PFSK-1 (cell line): ENCODE data around the gene PCNX3.

ENCODE experiments used
- FOXP2 ChIP-seq: optimal IDR thresholded peaks from 2 replicates; pipeline ENCODE3; 2011; ENCODE audit warnings: borderline replicate concordance, control low read depth, inconsistent platforms; ENCODE audit not compliant: insufficient read depth; ENCODE audit errors: extremely low read length, extremely low read depth
- POLR2AphosphoS5 ChIP-seq: IDR thresholded peaks from 2 replicates; pipeline ENCODE4 v1.6.1; 2012; ENCODE audit warnings: low read depth, mild to moderate bottlenecking, control low read depth, low read length, moderate library complexity
- REST ChIP-seq, 2 experiments: IDR thresholded peaks; 2 replicates each; pipeline versions ENCODE4 v1.6.1 to v1.8.0; 2011 to 2012; ENCODE audit warnings: low read depth in 2 of 2, low read length in 2 of 2, control low read depth in 1 of 2, inconsistent platforms in 1 of 2, mild to moderate bottlenecking in 1 of 2, moderate library complexity in 1 of 2; ENCODE audit not compliant: insufficient read depth in 1 of 2
- SIN3A ChIP-seq: IDR thresholded peaks from 2 replicates; pipeline ENCODE4 v1.6.1; 2012; ENCODE audit warnings: mild to moderate bottlenecking, low read length, moderate library complexity, borderline replicate concordance; ENCODE audit not compliant: insufficient read depth
- TAF1 ChIP-seq: IDR thresholded peaks from 2 replicates; pipeline ENCODE4 v1.6.1; 2012; ENCODE audit warnings: low read length, control low read depth, borderline replicate concordance; ENCODE audit not compliant: insufficient read depth

The PCNX3 gene

GRCh38 chr11:65633390-65634108 is 18.0 kb downstream of the PCNX3 start:
- TF ChIP-seq POLR2AphosphoS5 (no peak), FOXP2 (no peak), TAF1 (no peak)

GRCh38 chr11:65634109-65634436 is 18.5 kb downstream of the PCNX3 start:
- TF ChIP-seq SIN3A (no peak), TAF1 (no peak), POLR2AphosphoS5 (no peak), REST (IDR thresholded peaks at IDR 0.05; ENCODE audit: insufficient read depth in 1 of 2, low read depth in 2 of 2, low read length in 2 of 2) (no peak), FOXP2 (no peak)

DNA sequence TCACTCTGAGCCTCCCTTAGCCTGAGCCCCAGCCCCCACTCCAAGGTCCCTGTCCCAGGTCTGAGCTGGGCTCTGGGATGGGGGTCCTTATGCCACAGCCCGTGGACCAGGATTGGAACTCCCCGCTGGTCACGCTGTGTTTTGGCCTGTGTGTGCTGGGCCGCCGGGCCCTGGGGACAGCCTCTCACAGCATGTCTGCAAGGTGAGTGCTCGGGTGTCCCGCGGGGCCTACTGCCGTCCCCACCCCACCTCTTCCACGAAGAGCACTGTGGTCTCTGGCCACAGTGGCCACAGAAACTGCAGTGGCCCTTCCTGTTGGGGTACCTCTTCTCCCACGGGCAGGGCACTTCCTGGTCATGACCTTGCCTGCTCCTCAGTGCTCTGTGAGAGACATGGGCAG is 18.9 kb downstream of the PCNX3 start:
- TF ChIP-seq POLR2AphosphoS5 (no peak), SIN3A (no peak), FOXP2 (no peak), TAF1 (no peak), REST (IDR thresholded peaks at IDR 0.05; ENCODE audit: insufficient read depth in 1 of 2, low read depth in 2 of 2, low read length in 2 of 2) (no peak)

- TF ChIP-seq REST (IDR thresholded peaks at IDR 0.05; ENCODE audit: insufficient read depth in 1 of 2, low read depth in 2 of 2, low read length in 2 of 2) (no peak), FOXP2 (no peak), SIN3A (no peak), POLR2AphosphoS5 (no peak), TAF1 (no peak)
These were observed 19.5 kb downstream of the PCNX3 start for GRCh38 chr11:65634905-65635731.

GRCh38 chr11:65636108-65637031 is 20.8 kb downstream of the PCNX3 start:
- TF ChIP-seq FOXP2 (no peak), POLR2AphosphoS5 (no peak)
